B cell (primary cell): ENCODE results near the gene PSME3. TPM values are rescaled to one million over a fixed set of nuclear protein-coding genes. Genes with fewer than 3 reads are reported as not detected.

Source experiments
- ATAC-seq: fragments of 200-7000 bp; cut with Tn5 transposase; one replicate; pipeline ENCODE4 v1.10.0; 2021; ENCODE audit warnings: low read depth, mild to moderate bottlenecking, moderate number of reproducible peaks, moderate library complexity
- CTCF ChIA-PET: fragments of 350-600 bp; sonication (Branson Sonifier 250); formaldehyde crosslinking; loops from one replicate; lab custom pipeline; 2021; ENCODE audit warnings: antibody characterized with exemption, inconsistent platforms; lab: Charles Lee
- POLR2A ChIA-PET: fragments of 350-600 bp; sonication (Branson Sonifier 250); formaldehyde crosslinking; loops from one replicate; lab custom pipeline; 2021; ENCODE audit warnings: antibody characterized with exemption; lab: Charles Lee
- DNase-seq: peaks from one replicate; pipeline ENCODE4 v3.0.0; 2013
- H2AFZ ChIP-seq: 2 replicates; pipeline ENCODE4 v1.6.1; 2012; ENCODE audit warnings: mild to moderate bottlenecking, low read depth, low read length; ENCODE audit not compliant: insufficient read depth, poor library complexity, severe bottlenecking
- H3K27ac ChIP-seq, 2 donors: 1 replicate in 1 of 2; 2 replicates in 1 of 2; pipeline ENCODE4 v1.5.1; 2012 to 2013; ENCODE audit warnings: low read length in 2 of 2, mild to moderate bottlenecking in 2 of 2, moderate library complexity in 1 of 2
- H3K27me3 ChIP-seq, 4 experiments: fragments of 200-600 bp in 1 of 4; sonication (generic) in 1 of 4; replicated peaks in 1 of 4; 1 replicate in 2 of 4; 2 replicates in 2 of 4; pipeline versions ENCODE4 v1.6.1 to v1.7.0; 2013 to 2016; ENCODE audit warnings: low read length in 3 of 4, mild to moderate bottlenecking in 2 of 4, mixed read lengths in 1 of 4, moderate library complexity in 1 of 4; ENCODE audit not compliant: insufficient read depth in 4 of 4, control insufficient read depth in 3 of 4; ENCODE audit errors: control extremely low read depth in 1 of 4
- H3K36me3 ChIP-seq, 2 experiments: replicated peaks in 1 of 2; 1 replicate in 1 of 2; 2 replicates in 1 of 2; pipeline versions ENCODE4 v1.6.1 to v1.7.1; 2013; ENCODE audit warnings: low read length in 1 of 2; ENCODE audit not compliant: insufficient read depth in 2 of 2, control insufficient read depth in 1 of 2; ENCODE audit errors: control extremely low read depth in 1 of 2, extremely low read depth in 1 of 2
- H3K4me1 ChIP-seq, 2 donors: fragments of 200-600 bp in 1 of 2; sonication (generic) in 1 of 2; 1 replicate in 1 of 2; 2 replicates in 1 of 2; pipeline versions ENCODE4 v1.5.1 to v1.6.1; 2013 to 2017; ENCODE audit warnings: low read length in 2 of 2; ENCODE audit not compliant: control insufficient read depth in 2 of 2, insufficient read depth in 2 of 2
- H3K4me2 ChIP-seq: replicated peaks from 2 replicates; pipeline ENCODE3; 2012; ENCODE audit warnings: mild to moderate bottlenecking, low read depth, low read length; ENCODE audit not compliant: poor library complexity, severe bottlenecking
- H3K4me3 ChIP-seq, 5 experiments: fragments of 200-600 bp in 1 of 5; sonication (generic) in 1 of 5; 1 replicate in 3 of 5; 2 replicates in 2 of 5; pipeline versions ENCODE4 v1.5.1 to v1.7.0; 2011 to 2016; ENCODE audit warnings: low read length in 4 of 5, mild to moderate bottlenecking in 4 of 5, low read depth in 2 of 5, control low read depth in 1 of 5, moderate library complexity in 1 of 5; ENCODE audit not compliant: insufficient read depth in 1 of 5; ENCODE audit errors: control extremely low read depth in 1 of 5, extremely low read depth in 1 of 5
- H3K79me2 ChIP-seq: fragments of 200-600 bp; sonication (generic); one replicate; pipeline ENCODE4 v1.6.0; 2016; ENCODE audit warnings: low read length; ENCODE audit not compliant: control insufficient read depth, insufficient read depth
- H3K9ac ChIP-seq: fragments of 200-600 bp; sonication (generic); 2 replicates; pipeline ENCODE4 v1.6.1; 2017; ENCODE audit warnings: mild to moderate bottlenecking, low read length, moderate library complexity
- H3K9me3 ChIP-seq, 3 donors: one replicate each; pipeline versions ENCODE4 v1.6.1 to v1.7.1; 2013; ENCODE audit warnings: low read length in 2 of 3; ENCODE audit not compliant: control insufficient read depth in 2 of 3, insufficient read depth in 1 of 3; ENCODE audit errors: control extremely low read depth in 1 of 3
- H4K20me1 ChIP-seq: 2 replicates; pipeline ENCODE4 v1.6.0; 2012; ENCODE audit warnings: mild to moderate bottlenecking, low read length; ENCODE audit not compliant: insufficient read depth, control insufficient read depth, poor library complexity, severe bottlenecking
- H3K27ac Mint-ChIP-seq: one replicate; pipeline ENCODE4 v1.8.0; 2021; ENCODE audit warnings: mixed read lengths
- H3K27me3 Mint-ChIP-seq: one replicate; pipeline ENCODE4 v1.8.0; 2021; ENCODE audit warnings: mixed read lengths
- H3K4me1 Mint-ChIP-seq: one replicate; pipeline ENCODE4 v1.8.0; 2021; ENCODE audit warnings: mixed read lengths
- H3K4me3 Mint-ChIP-seq: one replicate; pipeline ENCODE4 v1.8.0; 2021; ENCODE audit warnings: mixed read lengths
- H3K9me3 Mint-ChIP-seq: one replicate; pipeline ENCODE4 v1.8.0; 2022; ENCODE audit warnings: mixed read lengths; ENCODE audit not compliant: insufficient read depth
- EZH2 ChIP-seq: IDR thresholded peaks from 2 replicates; pipeline ENCODE4 v1.6.1; 2012; ENCODE audit warnings: borderline replicate concordance, low read depth, mild to moderate bottlenecking, moderate library complexity, low read length; ENCODE audit not compliant: insufficient read depth, poor library complexity, severe bottlenecking
- WGBS: methylation state at CpG from one replicate; pipeline ENCODE4 v1.1.5; 2013; ENCODE audit warnings: missing lambda C conversion rate; ENCODE audit not compliant: insufficient coverage; 5-methylcytosine and 5-hydroxymethylcytosine counted together
- intact Hi-C: fragments of 100-400 bp; cut with micrococcal nuclease; formaldehyde crosslinking; loops from one replicate; pipeline ENCODE4 v1.10.0; 2022
- polyA plus RNA-seq: library from polyadenylated mRNA; depleted of rRNA; stranded (reverse); fragments of >200 nt; gene quantifications from 2 replicates; pipeline ENCODE4 v1.2.3, GENCODE V29; 2012
- total RNA-seq, 2 donors: library from RNA; stranded (reverse); fragments of 120-200 nt in 1 of 2; gene quantifications; 1 replicate in 1 of 2; 2 replicates in 1 of 2; pipeline versions ENCODE4 v1.2.3 to v1.2.4, GENCODE V29; 2013 to 2022
- TF ChIP-seq, protein P1 (sequence below): fragments of 200-600 bp; IDR thresholded peaks from one replicate; pipeline ENCODE4 v1.8.0; 2022; ENCODE audit warnings: antibody characterized with exemption, mild to moderate bottlenecking

Gene PSME3
- total and polyA plus RNA-seq, 2 donors (not counting 1 experiment from before 2014, with no cell fraction given), result 43.4 to 76.2 TPM

DNA sequence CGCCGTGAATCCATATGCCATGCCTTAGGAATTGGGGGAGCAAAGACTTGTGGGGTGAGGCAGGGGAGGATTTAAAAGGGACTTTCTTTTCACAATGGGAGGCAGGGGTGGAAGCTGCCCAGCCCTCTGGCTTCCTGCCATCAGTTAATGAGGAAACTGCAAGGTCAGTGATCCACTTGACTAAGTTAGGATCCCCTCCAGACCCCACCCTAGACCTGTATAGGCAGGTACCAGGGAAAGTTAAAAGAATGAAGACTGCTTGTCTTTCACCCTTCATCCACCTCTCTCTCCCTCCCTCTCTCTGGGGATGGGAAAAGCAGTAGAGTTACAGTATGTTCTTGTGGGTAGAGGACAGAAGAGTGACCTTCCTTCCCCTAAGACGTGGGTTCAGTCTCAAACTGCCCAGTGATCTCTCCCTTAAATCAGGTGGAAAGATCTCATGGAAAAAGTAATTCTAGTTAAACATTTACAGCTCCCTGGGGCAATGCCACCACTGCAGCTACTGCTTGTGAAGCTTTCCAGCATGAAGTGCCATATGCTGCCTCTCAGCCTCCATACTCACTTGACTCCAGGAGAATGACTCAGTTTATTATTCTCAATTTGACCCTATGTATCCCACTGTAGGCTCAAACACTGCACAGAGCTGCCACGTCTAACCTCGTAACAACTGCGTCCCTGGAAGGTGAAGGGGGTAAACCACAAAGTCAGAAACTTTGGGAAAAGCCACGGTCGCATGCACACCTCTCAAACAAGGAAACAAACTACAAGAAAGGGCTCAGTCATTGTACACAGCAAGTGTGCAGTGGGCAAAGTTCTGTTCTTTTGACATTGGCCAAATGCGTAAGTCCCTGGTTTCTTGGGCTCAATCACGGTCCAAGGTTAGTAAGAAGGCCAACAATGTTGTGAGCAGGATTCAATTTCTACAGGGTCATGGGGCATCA is 35.9 kb upstream of the PSME3 start:
- peaks cover 0 to 2% of the 10 kb centered on the region in 2 experiments for H3K36me3 ChIP-seq
- H3K4me1 ChIP-seq, result peaks cover 14 to 21% of the 10 kb centered on the region in 2 donors
- 91% methylated on average over 9 of the region's 10 CpGs for WGBS
- H2AFZ ChIP-seq, result peak overlapping the region; percentile 92
- peak overlapping the region; percentile 81 for H3K4me2 ChIP-seq
- H3K4me3 ChIP-seq, result peak overlapping the region in 4 of 5 experiments; percentile 76 to 90 (median 79)
- peaks cover 27% of the 10 kb centered on the region for H3K4me1 Mint-ChIP-seq
- intact Hi-C loops, result loop anchor here (1.0 kb wide), 3 partner anchors 24 to 52 kb away; partner anchors contain the start of genes BECN1, EZH1 and VPS25
- H3K27me3 ChIP-seq, result no peaks in the 10 kb centered on the region
- POLR2A ChIA-PET, result interaction anchor here (2.1 kb wide), 1 partner anchor 24 kb away, joined by 9 read pairs; the partner anchor contains the start of gene VPS25
- peaks cover 5% of the 10 kb centered on the region for H3K27me3 Mint-ChIP-seq
- H3K4me3 Mint-ChIP-seq, result peak overlapping the region; percentile 96
- peaks cover 0 to 3% (median 0%) of the 10 kb centered on the region in 3 donors for H3K9me3 ChIP-seq
- CTCF ChIA-PET, result interaction anchor here (1.2 to 1.3 kb wide), 3 partner anchors 23 to 34 kb away, joined by 3 to 4 read pairs (median 3); partner anchors contain the start of gene BECN1
- no peaks in the 10 kb centered on the region for H4K20me1 ChIP-seq
- ATAC-seq (no peak), DNase-seq (no peak)
- no peak for TF ChIP-seq EZH2
- TF ChIP-seq, protein P1, sequence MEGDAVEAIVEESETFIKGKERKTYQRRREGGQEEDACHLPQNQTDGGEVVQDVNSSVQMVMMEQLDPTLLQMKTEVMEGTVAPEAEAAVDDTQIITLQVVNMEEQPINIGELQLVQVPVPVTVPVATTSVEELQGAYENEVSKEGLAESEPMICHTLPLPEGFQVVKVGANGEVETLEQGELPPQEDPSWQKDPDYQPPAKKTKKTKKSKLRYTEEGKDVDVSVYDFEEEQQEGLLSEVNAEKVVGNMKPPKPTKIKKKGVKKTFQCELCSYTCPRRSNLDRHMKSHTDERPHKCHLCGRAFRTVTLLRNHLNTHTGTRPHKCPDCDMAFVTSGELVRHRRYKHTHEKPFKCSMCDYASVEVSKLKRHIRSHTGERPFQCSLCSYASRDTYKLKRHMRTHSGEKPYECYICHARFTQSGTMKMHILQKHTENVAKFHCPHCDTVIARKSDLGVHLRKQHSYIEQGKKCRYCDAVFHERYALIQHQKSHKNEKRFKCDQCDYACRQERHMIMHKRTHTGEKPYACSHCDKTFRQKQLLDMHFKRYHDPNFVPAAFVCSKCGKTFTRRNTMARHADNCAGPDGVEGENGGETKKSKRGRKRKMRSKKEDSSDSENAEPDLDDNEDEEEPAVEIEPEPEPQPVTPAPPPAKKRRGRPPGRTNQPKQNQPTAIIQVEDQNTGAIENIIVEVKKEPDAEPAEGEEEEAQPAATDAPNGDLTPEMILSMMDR, result no peak
- peak overlapping the region; percentile 87 for H3K9ac ChIP-seq
- H3K79me2 ChIP-seq, result peaks cover 23% of the 10 kb centered on the region
- H3K27ac ChIP-seq, result no peak overlapping the region
- no peaks in the 10 kb centered on the region for H3K9me3 Mint-ChIP-seq
- no peak overlapping the region for H3K27ac Mint-ChIP-seq
